ENCODE measurements around the gene DIP2B.
"Not testable (repeated sequence)": the region's sequence is repeated elsewhere in the genome, so short reads cannot be mapped to it uniquely, and the experiment has no call there.

Gene DIP2B

DNA sequence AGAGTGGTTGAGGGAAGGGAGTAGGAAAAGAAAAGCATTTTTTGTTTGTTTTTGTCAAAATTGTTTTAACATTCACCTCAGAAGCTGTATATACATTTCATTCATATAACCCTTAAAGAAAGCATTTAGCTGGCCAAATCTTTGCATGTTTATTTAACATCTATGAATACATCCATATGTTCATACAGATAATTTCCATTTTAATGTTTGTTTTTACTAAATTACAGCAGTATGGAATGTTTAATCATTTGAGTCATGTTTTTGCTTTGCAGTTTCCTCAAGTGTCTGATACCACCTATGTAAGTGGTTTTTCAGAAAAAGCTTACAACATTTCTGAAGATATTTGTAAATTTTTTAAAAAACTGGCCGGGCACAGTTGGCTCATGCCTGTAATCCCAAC is 174.8 kb downstream of the DIP2B start:
- DNase-seq (ENCODE audit: low read depth), result no peak

DNA sequence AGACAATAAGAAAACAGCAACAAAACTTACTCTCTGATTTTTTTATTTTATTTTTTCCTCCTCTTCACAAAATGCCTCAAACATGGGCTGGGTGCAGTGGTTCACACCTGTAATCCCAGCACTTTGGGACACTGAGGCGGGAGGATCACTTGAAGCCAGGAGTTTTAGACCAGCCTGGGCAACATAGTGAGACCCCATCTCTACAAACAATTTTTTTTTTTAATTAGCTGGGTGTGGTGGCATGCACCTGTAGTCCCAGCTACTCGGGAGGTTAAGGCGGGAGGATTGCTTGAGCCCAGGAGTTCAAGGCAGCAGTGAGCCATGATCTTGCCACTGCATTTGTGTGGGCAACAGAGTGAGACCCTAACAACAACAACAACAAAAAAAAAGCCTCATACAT is 176.3 kb downstream of the DIP2B start:
- not testable (repeated sequence) for DNase-seq (ENCODE audit: low read depth)

DNA sequence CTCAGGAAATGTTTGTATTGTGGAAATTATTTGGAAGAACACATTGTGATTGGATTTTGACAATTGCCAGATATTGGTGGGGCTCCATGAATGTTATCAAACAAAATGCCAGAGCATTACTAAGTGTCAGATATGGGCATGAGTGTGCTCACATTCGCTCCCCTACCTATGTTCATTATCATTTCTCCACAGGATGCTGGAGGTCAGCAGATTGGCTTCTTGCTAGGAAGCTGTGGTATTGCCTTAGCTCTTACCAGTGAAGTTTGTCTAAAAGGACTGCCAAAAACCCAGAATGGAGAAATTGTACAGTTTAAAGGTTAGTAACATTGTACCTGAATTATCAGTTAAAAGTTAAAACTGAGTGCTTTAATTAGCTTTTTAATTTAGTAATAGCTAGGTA is 180.9 kb downstream of the DIP2B start:
- no peak for DNase-seq (ENCODE audit: low read depth)

DNA sequence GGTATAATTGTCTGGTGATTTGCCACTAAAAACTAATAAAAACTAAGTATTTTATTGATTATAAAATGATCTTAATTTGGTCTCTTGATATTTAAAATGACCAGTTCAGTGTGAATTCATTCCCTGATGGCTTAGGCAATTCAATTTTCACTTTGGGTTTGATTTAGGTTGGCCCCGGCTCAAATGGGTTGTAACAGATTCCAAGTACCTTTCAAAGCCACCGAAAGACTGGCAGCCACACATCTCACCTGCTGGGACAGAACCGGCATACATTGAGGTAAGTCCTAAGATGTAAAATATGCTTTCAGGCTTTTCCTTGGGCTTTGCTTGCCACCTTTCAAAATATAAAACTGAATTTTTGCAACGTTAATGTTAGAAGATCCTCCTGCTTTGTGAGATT is 181.6 kb downstream of the DIP2B start:
- DNase-seq (ENCODE audit: low read depth), result no peak

DNA sequence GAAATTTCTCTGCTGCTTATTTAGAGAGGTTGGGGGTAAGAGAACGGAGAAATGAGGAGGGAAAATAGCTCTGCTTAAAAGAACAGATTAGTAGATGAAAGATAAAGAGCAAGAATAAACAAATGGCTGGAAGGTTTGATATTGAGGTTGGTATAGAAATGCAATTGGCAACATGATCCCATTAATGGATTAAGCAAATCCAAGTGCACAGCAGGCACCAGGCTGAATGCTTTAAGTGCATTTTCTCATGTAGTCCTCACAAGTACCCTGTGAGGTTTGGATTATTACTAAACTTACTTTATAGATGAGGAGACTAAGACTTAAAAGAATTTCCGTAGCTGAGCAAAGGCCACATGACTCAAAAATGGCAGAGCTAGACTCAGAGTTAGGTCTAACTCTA is 182.2 kb downstream of the DIP2B start:
- no peak for DNase-seq (ENCODE audit: low read depth)

DNA sequence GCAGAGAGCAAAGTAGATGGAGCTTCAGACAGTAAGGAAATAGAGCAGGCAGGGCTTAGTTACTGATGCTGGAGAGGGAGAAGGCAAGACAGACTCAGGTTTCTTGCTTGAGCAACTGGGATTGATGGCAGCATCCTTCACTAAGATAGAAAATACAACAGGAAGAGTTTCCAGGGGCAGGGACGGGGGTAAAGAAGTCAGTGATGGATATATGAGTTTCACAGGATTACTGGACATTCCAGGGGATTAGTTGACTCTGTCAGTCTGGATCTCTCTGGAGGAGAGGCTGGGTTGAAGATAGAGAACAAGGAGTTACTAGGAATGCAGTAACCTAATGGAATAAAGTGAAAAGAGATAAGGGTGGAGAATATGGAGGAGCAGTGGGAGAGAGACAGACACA is 184.7 kb downstream of the DIP2B start:
- no peak for DNase-seq (ENCODE audit: low read depth)

DNA sequence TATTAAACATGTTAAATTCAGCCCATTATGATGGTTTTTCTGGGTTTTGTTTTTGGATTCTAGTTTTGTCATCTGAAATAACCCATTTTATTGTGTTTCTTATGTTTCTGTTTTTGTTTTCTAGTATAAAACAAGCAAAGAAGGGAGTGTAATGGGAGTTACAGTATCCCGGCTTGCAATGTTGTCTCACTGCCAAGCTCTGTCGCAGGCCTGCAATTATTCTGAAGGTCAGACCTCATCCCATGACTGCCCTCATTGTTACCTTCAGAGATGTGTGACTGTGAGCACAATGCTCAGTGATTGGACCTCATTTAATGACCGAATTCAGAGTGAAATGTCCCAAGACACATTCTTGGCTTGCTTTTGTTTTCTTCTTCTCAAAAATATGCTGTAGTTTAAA is 186.1 kb downstream of the DIP2B start:
- DNase-seq (ENCODE audit: low read depth), result peak; percentile 26

DNA sequence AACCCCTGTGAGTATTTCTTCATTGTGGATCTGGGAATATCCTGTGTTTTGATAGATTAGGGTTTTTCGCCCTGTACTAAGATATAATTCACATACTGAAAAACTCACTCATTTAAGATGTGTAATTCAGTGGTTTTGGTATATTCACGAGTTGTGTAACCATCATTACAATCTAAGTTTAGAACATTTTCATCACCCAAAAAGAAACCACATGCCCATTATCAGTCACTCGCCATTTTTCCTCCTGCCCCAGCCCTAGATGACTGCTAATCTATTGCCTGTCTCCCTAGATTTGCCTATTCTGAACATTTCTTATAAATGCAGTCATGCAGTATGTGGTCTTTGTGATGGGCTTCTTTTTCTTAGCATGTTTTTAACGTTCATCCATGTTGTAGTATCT is 191.2 kb downstream of the DIP2B start:
- no peak for DNase-seq (ENCODE audit: low read depth)

DNA sequence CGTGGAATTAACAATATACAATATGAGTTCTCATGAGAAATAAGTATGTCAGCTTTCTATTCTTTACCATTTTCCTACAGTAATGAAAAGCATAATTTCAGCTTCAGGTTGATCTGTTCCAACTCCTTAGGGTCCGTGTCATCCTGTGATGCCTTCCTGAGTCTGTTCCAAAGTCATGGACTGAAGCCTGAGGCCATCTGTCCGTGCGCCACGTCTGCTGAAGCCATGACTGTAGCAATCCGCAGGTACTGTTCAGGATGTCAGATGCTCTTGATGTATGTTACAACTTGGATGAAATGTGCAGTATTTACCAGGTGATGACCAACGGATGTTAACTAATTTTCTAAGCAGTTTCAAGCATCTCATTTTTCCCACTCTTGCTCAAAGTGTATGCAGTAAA is 192.1 kb downstream of the DIP2B start:
- no peak for DNase-seq (ENCODE audit: low read depth)

DNA sequence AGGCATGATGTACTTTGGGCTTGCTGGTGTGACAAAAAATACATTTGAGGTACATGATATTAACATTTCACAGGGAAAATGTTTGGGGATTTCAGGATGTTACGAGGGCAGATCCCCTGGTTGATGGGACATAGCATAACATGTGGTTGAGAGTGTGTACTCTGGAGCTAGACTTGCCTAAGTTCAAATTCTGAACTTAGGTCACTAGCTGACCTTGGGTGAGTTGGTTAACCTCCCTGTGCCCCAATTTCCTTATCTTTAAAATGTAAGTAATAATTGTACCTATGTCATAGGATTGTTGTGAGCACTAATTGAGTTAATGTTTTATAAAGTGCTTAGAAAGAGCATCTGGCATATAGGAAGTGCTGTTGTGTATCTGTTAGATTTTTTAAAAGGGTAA is 194.4 kb downstream of the DIP2B start:
- no peak for DNase-seq (ENCODE audit: low read depth)

DNA sequence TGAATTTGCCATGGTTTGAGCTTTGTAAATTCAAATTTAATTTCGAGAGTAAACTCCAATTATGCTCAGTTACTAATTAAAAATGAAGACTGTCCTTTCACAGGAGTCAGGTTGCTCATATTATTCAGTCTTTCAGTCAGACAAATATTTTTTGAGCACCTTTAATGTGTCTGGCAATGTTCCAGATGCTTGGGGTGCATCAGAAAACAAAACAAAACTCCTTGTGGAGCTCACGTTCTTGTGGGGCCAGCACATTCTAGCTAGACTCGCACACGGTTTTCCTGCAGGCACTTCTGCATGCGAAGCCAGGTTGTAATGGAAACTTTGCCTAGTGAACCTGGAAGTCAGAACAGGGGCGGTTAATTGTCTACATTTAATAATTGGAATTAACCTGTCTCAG is 195.2 kb downstream of the DIP2B start:
- DNase-seq (ENCODE audit: low read depth), result no peak

DNA sequence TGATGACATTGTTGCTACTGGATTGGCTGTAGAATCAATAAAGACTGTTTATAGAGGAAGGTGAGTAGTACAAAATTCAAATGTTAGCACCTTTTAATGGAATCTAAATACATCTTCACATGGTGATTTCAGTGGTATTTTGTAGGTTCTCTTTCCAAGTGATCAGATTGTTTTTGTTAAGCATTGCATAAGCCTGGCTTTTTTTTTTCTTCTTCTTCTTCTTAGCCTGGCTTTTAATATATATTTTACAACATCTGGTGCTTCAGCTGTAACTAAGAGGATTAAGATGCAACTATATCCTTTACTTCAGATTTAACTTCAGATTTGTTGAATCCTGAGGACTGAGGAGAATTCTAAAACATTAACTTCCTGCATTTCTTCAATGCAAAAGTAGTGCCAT is 201.8 kb downstream of the DIP2B start:
- DNase-seq (ENCODE audit: low read depth), result no peak

DNA sequence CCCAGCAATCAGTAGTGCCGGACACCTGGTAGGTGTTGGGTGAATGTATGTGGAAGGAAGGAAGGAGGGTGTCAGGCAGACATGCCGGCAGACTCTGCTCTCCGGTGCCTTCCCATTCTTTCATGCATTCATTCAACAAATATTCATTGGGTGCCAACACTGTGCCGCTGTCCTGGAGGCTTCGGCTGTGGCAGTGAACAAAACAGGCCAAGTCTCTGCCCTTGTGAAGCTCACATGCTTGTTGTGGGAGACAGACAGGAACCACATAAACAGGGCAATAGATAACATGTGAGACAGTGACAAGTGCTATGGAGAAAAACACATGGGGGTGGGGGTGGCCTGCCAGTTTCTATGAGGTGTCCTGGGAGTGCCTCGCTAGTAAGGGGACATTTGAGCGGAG is 202.6 kb downstream of the DIP2B start:
- DNase-seq (ENCODE audit: low read depth), result no peak

DNA sequence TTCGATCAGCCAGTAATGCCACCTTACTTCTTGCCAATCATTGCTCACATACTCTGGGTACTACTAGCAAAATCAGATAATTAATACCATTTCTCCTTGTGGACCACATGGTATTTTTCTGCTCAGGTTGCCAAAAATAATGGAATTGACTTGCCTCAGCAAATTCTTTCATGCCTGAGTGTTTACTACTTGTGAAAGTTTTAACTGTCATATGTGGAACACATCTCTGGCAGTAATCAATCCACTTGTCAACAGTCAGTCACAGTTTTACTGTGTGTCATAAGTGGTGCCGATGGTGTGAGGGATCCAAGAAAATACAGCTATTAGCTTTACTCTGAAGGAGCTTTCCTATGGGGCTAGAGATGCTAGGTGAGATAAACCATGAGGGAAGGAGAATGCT is 203.8 kb downstream of the DIP2B start:
- no peak for DNase-seq (ENCODE audit: low read depth)

DNA sequence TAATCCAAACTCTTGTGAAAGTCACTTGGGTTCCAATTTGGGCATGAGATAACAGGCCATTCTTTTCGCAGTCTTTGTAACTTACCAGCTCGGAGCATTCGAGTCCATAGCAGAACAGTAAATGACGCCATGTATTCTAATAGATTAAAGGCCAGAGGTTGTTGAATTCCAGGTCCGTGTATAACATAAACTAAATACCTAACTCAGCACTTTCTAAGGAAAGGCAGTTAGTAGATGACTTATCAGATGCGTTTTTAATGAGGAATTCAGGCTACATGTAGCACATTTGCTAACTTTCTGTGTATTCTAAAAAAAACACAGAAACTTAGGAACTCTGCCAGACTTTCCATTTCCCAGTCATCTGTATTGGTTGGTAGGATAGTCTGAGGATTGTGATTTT is 206.3 kb downstream of the DIP2B start:
- DNase-seq (ENCODE audit: low read depth), result no peak

DNA sequence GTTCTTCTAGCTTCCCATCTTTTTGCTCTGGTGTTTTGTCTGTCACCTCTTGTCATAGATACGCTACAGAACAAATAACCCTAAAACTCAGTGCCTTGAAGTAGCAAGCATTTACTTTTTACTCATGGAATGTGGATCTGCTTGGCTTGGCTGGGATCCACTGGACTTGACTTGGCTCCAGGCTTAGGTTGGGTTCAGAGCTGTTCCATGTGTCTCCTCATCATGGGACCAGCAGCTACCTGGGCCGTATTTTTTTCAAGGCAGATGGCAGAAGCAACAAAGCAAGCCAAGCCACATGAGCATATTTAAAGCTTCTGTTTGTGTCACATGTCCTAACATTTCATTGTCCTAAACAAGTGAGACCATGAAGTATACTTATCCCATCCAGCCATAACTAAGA is 210.4 kb downstream of the DIP2B start:
- no peak for DNase-seq (ENCODE audit: low read depth)

DNA sequence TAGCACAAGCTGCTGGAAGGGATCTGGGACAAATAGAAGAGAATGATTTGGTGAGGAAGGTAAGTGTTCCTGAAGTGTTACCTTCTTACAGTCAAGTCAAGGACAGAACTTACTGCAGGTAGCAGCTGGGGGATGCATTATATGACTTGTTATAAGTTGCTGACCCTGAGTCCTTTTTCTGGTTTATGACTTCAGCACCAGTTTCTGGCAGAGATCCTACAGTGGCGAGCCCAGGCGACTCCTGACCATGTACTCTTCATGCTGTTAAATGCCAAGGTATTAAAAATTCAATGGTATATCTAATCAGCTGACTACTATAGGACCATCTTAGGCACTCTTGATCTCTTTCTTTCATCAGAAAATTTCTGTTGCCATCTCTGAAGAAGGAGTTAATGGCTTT is 214.0 kb downstream of the DIP2B start:
- no peak for DNase-seq (ENCODE audit: low read depth)

DNA sequence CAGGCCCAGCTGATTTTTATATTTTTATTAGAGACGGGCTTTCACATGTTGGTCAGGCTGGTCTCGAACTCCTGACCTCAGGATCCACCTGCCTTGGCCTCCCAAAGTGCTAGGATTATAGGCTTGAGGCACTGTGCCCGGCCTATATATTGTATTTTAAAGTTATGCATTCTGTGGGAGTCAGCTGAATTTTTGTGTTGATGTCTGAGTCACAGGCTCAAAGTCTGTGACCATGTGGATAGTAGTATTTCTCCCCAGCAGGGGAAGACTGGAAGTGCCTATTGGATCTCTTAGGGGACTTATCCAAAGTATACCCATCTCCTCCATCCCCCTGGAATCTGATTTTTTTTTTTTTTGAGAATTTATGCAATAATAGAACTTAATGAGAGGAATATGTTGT is 215.3 kb downstream of the DIP2B start:
- DNase-seq (ENCODE audit: low read depth), result peak; percentile 16

DNA sequence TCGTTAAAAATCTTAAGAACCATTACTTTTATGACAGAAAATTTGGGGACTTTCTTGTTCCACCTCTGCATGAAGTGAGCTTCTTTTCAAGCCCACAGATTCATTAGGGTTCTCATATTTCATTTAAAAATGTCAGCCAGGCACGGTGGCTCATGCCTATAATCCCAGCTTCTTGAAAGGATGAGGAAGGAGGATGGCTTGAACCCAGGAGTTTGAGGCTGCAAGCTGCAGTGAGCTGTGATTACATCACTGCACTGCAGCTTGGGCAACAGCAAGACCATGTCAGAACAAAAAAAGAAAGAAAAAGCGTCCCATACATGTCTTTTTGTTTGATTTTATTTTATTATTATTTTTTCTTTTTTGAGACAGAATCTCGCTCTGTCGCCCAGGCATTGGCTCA is 215.7 kb downstream of the DIP2B start:
- no peak for DNase-seq (ENCODE audit: low read depth)

DNA sequence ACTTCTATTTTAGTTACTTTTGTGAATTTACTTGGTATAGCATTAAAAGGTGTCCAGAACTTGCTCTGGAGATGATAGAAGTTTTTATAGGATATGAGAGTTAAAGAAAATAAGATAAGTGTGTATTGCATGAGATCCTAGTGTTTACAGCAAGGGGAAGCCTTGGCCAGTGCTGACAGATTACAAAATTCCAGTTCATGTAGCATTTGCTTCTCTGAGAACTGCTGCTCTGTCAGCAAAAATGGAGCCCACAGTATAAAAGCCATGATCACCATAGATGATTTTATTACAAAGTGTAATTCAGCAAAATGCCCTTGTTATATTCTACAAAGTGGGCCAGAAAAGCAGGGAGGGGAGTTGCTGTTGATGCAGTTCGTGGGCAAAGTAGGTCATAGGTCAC is 219.1 kb downstream of the DIP2B start:
- no peak for DNase-seq (ENCODE audit: low read depth)

DNA sequence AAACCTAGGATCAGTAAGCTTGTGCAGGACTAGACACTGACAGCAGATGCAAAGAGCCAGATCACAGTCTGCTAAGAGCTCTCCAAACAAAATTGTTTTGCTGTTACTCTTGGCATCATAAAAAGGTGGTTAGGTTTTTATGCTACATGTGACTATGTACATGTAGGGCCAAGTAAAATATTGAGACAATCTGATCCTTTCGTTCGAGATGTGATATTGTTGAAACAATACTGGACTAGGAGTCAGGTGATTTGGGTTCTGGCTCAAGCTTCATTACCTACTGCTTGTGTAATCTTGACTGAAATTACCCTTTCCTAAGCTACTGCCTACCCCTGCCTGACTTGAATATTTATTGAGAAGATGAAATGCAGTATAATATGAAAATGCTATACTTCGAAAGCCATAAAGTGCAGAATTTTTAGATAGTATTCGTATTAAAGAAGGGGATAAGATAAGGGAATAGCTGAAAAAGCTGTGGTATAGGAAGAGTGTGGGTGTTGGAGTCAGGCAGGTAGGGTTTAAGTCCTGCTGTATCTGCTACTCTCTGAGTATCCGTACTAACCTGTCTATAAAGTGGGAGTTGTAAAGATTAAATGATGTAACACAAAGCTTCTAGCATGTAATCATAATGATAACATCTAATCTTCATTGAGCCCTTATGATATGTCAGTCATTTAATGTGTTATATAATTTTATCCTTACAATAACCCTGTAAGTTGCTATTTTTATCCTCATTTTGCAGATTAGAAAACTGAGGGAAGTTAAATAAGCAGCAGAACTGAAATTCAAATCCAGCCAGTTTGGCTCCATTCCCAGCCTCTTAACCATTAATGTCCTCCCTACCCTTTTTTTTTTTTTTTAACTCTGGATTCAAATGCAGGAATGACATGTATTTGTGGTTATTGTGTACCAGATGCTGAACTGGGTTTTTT is 220.5 kb downstream of the DIP2B start:
- DNase-seq (ENCODE audit: low read depth), result peak; percentile 28

DNA sequence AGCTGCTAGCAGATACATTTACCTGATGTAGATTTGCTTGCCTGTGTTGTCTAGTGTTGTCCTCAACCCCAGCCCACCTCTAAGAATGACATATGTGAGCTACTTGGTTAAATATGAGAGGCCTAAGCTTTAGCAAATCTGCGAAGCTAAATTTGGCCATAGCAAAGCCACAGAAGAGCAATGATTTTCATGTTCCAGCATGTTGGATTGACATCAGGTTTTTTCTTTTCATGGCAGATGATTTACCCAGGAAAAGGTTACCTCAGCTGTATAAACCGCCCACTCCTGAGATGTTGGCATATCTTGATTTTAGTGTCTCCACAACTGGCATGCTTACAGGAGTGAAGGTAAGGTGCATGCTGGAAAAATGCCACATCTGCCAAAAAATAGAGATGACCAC is 222.7 kb downstream of the DIP2B start:
- no peak for DNase-seq (ENCODE audit: low read depth)

DNA sequence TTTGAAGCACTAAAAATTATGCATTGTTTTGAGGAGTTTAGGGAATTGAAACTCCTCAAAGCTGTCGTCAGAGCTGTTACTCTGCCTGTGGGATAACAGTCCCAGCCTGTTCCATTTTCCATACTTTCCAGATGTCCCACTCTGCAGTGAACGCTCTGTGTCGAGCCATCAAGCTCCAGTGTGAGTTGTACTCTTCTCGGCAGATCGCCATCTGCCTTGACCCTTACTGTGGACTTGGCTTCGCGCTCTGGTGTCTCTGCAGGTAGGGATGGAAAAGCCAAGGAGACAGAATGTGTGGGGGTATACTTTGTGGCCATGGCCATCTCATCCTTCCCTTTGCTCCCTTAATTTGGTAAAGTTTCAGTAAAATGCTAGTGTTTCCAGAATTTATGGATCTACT is 223.6 kb downstream of the DIP2B start:
- DNase-seq (ENCODE audit: low read depth), result no peak

DNA sequence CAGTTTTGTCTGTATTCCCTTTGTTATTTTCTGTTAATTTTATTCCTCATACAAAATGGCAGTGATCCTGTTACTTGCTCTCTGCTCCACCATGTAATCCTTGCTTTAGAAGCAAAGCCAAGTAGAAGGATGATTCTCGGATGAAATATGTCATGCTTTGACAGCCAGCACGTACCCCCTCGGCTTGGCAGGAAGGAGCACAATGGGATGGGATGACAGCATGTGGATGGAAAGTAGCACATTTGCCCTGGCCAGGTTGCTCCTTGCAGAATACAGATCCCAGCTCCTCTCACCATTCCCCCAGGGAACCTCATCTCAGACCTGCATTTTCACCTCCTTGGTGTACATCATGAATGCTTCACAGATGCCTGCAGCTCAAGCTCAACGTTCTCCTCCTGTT is 224.1 kb downstream of the DIP2B start:
- DNase-seq (ENCODE audit: low read depth), result no peak
